SK-N-SH (cell line): Measurements from ENCODE around the gene MTERF4.

Experiments
- CTCF ChIP-seq: fragments of 200-600 bp; sonication (generic); IDR thresholded peaks from 2 replicates; pipeline ENCODE4 v1.6.1; 2017; ENCODE audit warnings: antibody characterized with exemption, mild to moderate bottlenecking, moderate library complexity
- EP300 ChIP-seq, 2 experiments: IDR thresholded peaks; 2 replicates each; pipeline versions ENCODE4 v1.4.0 to v1.6.1; 2012; ENCODE audit warnings: borderline replicate concordance in 1 of 2, low read depth in 1 of 2, low read length in 1 of 2
- EZH2phosphoT487 ChIP-seq: fragments of 200-600 bp; sonication (generic); IDR thresholded peaks from 2 replicates; pipeline ENCODE4 v1.6.1; 2017; ENCODE audit warnings: low read depth, mixed run types, mild to moderate bottlenecking, antibody characterized with exemption, moderate library complexity, borderline replicate concordance
- FOSL2 ChIP-seq: IDR thresholded peaks from 2 replicates; pipeline ENCODE4 v1.4.0; 2012; ENCODE audit warnings: low read depth, mild to moderate bottlenecking, moderate library complexity, borderline replicate concordance
- JUND ChIP-seq: IDR thresholded peaks from 2 replicates; pipeline ENCODE4 v1.4.0; 2012
- MAX ChIP-seq: IDR thresholded peaks from 2 replicates; pipeline ENCODE4 v1.4.0; 2012; ENCODE audit warnings: low read depth
- MEF2A ChIP-seq: IDR thresholded peaks from 2 replicates; pipeline ENCODE4 v1.4.0; 2012; ENCODE audit warnings: low read depth, borderline replicate concordance
- MXI1 ChIP-seq: IDR thresholded peaks from 2 replicates; pipeline ENCODE4 v1.6.1; 2012; ENCODE audit warnings: mild to moderate bottlenecking, low read depth, low read length, improper control_type of control experiment
- PBX3 ChIP-seq: IDR thresholded peaks from 2 replicates; pipeline ENCODE4; 2012
- RAD21 ChIP-seq: IDR thresholded peaks from 2 replicates; pipeline ENCODE4 v1.6.1; 2012; ENCODE audit warnings: mild to moderate bottlenecking, low read length
- REST ChIP-seq: IDR thresholded peaks from 2 replicates; pipeline ENCODE4 v1.6.1; 2012; ENCODE audit warnings: mild to moderate bottlenecking, low read depth, low read length, moderate library complexity
- TEAD4 ChIP-seq: IDR thresholded peaks from 2 replicates; pipeline ENCODE4 v1.4.0; 2012; ENCODE audit warnings: mild to moderate bottlenecking, borderline replicate concordance; ENCODE audit not compliant: insufficient read depth
- TF ChIP-seq, protein P1 (sequence below): fragments of 150-350 bp; IDR thresholded peaks from 2 replicates; pipeline ENCODE4 v1.6.1; 2017; ENCODE audit warnings: antibody characterized with exemption, low read length, low read depth, borderline replicate concordance
- TF ChIP-seq, protein P2 (sequence below): IDR thresholded peaks from 2 replicates; pipeline ENCODE4 v1.4.0; 2012; ENCODE audit warnings: low read depth, borderline replicate concordance

DNA sequence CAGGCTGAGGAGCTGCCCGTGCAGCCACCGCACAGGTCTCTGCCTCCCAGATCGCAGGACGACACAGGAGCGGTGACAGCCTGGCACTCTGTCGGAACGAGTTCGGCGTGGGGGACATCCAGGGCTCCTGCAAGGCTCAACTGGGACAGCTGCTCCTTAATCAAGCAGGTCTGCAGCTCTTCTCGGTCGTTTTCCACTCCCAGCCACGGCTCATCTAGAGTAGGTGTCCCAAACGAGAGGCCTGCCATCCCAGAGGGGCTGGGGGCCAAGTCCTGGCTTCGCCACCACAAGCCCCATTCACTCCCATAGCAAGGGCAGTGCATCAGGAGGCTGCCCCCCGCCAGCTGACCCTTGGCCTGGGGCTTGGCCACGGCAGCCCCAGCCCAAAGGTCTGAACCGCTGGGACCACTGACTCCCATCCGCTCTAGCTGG, 24.7 kb upstream of the MTERF4 start:
- TF ChIP-seq CTCF, result no peak
- TF ChIP-seq EZH2phosphoT487, result no peak
- TF ChIP-seq MAX, result no peak
- TF ChIP-seq FOSL2, result no peak
- TF ChIP-seq MEF2A, result no peak
- no peak for TF ChIP-seq EP300 (IDR thresholded peaks at IDR 0.05; ENCODE audit: borderline replicate concordance in 1 of 2, low read depth in 1 of 2, low read length in 1 of 2)
- no peak for TF ChIP-seq REST
- TF ChIP-seq PBX3, result no peak
- TF ChIP-seq, protein P1, sequence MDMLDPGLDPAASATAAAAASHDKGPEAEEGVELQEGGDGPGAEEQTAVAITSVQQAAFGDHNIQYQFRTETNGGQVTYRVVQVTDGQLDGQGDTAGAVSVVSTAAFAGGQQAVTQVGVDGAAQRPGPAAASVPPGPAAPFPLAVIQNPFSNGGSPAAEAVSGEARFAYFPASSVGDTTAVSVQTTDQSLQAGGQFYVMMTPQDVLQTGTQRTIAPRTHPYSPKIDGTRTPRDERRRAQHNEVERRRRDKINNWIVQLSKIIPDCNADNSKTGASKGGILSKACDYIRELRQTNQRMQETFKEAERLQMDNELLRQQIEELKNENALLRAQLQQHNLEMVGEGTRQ, result no peak
- no peak for TF ChIP-seq TEAD4
- TF ChIP-seq, protein P2, sequence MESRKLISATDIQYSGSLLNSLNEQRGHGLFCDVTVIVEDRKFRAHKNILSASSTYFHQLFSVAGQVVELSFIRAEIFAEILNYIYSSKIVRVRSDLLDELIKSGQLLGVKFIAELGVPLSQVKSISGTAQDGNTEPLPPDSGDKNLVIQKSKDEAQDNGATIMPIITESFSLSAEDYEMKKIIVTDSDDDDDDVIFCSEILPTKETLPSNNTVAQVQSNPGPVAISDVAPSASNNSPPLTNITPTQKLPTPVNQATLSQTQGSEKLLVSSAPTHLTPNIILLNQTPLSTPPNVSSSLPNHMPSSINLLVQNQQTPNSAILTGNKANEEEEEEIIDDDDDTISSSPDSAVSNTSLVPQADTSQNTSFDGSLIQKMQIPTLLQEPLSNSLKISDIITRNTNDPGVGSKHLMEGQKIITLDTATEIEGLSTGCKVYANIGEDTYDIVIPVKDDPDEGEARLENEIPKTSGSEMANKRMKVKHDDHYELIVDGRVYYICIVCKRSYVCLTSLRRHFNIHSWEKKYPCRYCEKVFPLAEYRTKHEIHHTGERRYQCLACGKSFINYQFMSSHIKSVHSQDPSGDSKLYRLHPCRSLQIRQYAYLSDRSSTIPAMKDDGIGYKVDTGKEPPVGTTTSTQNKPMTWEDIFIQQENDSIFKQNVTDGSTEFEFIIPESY, result no peak
- no peak for TF ChIP-seq JUND
- TF ChIP-seq MXI1, result no peak
- TF ChIP-seq RAD21, result no peak
